22Rv1 (cell line): ENCODE measurements around the gene WWTR1.

ENCODE experiments used
- H3K27ac ChIP-seq: fragments of 450-650 bp; 2 replicates; pipeline ENCODE4 v1.5.1; 2017
- CTCF ChIP-seq: fragments of 450-650 bp; IDR thresholded peaks from 2 replicates; pipeline ENCODE4 v1.5.1; 2017; ENCODE audit warnings: mild to moderate bottlenecking
- ZFX ChIP-seq: fragments of 450-650 bp; IDR thresholded peaks from 2 replicates; pipeline ENCODE4 v1.6.1; 2017; ENCODE audit warnings: antibody characterized with exemption, borderline replicate concordance

WWTR1 gene

DNA sequence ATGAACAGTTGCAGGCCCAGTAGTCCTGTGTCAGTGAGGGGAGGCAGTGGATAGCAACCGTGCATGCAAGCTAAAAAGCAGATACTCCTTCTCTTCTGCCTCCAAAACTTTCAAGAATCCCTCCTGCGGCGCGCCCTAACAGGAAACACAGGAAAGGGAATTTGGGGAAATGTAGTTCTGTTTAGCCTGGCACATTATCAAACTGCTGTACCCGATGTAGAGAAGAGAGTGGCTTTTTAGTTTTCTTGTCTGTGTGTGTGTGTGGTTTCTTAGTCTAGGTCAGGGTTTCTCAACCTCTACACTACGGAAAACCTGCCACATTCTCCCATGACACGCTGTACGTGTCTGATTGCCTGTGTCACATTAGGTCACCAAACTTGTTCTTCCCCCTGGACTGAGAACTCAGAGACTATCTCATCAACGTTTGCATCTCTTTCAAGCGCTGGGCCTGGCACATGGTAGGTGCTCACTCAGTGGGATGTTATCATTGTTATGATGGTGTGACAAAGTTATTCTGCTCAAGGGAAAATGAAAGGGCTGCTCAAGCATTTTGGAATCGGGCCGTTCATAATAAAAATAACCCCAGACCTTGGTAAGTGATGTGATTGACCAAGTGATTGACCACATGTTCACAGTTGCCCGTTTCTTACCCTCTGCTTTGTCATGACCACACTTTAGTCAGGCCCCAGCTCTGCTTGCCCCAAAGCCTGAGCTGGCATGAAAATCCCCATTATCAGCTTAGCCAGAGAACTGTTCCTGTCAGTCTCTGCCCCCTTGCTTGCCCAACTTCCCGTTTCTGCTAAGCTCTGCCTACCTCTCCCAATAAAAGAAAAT lies 150.1 kb downstream of the WWTR1 start:
- H3K27ac ChIP-seq, result no peak overlapping the region
- TF ChIP-seq ZFX (no peak), CTCF (no peak)

GRCh38 chr3:149506965-149507364 lies 150.9 kb downstream of the WWTR1 start:
- no peak overlapping the region for H3K27ac ChIP-seq
- no peak for TF ChIP-seq CTCF
- TF ChIP-seq ZFX, result no peak

GRCh38 chr3:149506540-149506939 lies 151.3 kb downstream of the WWTR1 start:
- no peak for TF ChIP-seq CTCF
- H3K27ac ChIP-seq, result no peak overlapping the region

GRCh38 chr3:149502438-149502837 lies 155.4 kb downstream of the WWTR1 start:
- TF ChIP-seq CTCF (no peak), ZFX (no peak)
- H3K27ac ChIP-seq, result no peak overlapping the region

DNA sequence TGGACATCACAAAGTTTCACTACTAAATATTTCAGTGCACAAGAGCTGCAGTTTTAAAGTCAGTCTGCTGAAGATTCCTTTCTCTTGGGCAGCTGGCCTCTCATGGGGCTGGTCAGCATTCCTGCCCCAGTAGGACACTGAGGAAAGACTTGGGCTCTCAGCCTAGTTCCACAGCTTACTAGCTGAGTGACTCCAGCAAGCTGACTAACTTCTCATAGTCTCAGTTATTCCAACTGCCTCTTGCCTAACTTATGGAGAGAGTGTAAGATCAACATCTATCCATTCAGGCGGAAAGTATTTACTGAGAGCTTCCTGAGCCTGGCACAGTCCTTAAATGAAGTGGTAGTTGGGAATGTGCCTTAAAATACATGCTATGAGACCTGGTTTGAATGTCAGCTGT lies 156.3 kb downstream of the WWTR1 start:
- no peak overlapping the region for H3K27ac ChIP-seq
- TF ChIP-seq CTCF (no peak), ZFX (no peak)

DNA sequence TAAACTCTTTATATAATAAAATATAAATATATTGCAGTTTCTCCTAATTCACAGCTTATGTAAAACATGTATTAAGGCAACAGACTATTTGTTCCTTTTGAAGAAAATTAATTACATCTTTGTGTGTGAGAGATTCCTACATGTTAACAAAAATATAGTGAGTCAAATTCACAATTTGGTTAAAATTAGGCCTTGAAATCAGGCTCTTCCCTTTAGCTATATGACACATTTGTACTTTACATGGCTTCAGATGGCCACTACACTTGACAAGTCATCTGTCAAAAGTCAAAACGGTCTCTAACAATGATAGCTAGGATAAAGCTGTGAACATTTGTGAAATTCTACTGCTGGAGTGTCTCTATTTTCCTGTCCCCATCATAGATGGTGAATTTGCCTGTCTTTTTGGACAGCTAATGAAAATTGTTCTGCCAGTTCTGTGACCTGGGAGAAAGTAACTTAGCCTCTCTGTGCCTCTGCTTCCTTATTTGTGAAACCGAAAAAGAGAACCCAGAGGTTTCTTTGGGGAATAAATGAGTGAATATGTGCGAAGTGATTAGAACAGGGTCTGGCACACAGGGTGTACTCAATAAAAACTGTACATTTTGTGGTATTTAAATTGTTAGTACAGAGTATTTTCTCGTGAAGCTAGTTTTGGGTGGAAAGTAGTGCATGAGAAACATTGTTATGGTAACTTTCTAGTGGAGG lies 159.7 kb downstream of the WWTR1 start:
- H3K27ac ChIP-seq, result no peak overlapping the region
- TF ChIP-seq ZFX (no peak), CTCF (no peak)

- TF ChIP-seq ZFX (no peak), CTCF (no peak)
- no peak overlapping the region for H3K27ac ChIP-seq
Measured at GRCh38 chr3:149496891-149497290, 160.9 kb downstream of the WWTR1 start.
